ENCODE results near the gene SMAD6.

GRCh38 chr15:66658855-66659254 lies 43.2 kb upstream of the SMAD6 start:
- TF ChIP-seq POLR2A (IDR thresholded peaks at IDR 0.05): no peak
- TF ChIP-seq, protein P1, sequence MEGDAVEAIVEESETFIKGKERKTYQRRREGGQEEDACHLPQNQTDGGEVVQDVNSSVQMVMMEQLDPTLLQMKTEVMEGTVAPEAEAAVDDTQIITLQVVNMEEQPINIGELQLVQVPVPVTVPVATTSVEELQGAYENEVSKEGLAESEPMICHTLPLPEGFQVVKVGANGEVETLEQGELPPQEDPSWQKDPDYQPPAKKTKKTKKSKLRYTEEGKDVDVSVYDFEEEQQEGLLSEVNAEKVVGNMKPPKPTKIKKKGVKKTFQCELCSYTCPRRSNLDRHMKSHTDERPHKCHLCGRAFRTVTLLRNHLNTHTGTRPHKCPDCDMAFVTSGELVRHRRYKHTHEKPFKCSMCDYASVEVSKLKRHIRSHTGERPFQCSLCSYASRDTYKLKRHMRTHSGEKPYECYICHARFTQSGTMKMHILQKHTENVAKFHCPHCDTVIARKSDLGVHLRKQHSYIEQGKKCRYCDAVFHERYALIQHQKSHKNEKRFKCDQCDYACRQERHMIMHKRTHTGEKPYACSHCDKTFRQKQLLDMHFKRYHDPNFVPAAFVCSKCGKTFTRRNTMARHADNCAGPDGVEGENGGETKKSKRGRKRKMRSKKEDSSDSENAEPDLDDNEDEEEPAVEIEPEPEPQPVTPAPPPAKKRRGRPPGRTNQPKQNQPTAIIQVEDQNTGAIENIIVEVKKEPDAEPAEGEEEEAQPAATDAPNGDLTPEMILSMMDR (IDR thresholded peaks at IDR 0.05): no peak
